ENCODE data around the gene KREMEN1.

- TF ChIP-seq CTCF (IDR thresholded peaks at IDR 0.05) (no peak), POLR2A (IDR thresholded peaks at IDR 0.05) (no peak)
These were observed 113.5 kb downstream of the KREMEN1 start for GRCh38 chr22:29186302-29186701.
